NCI-H748 treated with DMSO at 0.1 percent for 48 hours (cell line): Measurements from ENCODE around the gene ANKRD34C.

Source experiments
- DNase-seq: peaks from one replicate; lab custom pipeline; 2025; lab: John Stamatoyannopoulos, UW

ANKRD34C gene

DNA sequence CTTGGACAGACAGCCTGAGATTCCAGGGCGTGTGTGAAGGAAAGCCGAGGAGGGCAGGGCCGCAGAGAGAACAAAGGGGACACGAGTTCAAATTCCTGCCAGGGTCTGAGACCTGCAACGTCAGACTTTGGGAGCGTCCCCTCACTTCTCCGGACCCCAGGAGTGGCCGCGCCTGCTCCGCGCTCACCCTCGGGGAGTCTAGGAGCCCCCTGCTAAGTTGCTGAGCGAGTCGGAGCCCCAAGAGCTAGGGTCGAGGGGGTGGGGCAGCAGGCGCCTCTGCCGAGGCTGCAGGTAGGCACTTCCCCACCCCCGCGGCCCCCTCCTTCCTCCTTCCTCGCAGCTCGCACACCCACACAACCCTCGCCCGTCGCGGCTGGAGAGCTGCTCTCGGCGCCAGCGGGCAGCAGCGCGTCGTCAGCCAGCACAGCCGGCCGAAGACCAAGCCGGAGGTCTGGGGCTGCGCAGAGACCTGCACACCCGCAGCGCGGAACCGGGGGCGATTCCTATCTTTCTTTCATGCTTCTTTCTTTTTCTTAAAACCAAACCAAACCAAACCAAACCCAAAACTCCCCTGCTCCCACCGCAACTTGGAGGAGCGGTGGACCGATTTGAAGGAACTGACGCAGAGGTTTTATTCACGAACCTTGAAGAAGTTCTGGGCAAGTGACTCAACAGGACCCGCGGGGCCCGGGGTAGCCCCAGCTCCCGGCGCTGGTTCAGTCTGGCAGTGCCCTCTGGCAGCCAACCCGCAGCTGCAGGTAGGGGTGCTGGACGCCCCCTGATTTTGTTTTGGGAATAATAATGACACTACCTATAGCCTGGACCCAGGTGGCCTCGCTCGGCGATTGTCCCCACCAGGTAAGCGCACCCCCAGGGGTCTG is at the start of gene ANKRD34C:
Gene ANKRD34C, plus strand, starts transcription at position 352 of the 881 bp plus-strand sequence. CDS start 10,563 bp downstream, outside the sequence.
- no peak for DNase-seq

DNA sequence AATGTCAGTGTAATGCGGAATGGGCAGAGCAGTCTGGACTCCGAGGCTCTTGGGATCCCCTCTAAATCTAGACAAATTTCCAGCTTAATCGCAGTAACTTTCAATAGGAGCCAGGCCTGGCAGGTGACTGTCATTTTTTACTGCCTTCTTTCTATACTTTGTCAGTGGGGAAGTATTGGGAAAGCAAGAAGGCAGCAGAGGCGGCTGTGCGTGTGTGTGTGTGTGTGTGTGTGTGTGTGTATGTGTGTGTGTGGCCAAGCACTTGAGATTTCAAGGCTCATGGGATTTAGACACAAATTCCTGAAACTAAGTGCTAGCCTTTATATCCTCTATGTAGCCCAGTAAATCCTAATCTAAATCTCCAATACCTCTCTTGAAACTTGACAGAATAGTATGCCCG is 49.3 kb upstream of the ANKRD34C start:
- DNase-seq: no peak

DNA sequence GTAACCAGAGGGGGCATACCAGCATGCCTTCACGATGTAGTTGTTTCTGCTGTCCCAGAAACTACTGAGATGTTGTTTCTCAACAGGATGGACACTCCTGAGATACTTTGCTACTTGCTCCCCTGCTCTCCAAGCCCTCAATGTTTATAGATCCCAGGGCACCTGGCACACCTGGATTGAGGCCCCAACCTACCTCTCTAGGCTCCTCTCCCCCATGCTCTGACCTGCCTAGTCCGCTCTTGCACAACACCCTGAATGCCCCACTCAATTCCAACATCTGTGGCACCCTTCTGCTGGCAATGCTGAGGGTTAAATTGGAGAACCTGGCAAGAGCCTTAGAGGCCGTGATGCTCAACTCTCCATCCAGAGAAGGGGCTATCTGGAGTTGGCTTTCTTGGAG is 42.5 kb upstream of the ANKRD34C start:
- no peak for DNase-seq

DNA sequence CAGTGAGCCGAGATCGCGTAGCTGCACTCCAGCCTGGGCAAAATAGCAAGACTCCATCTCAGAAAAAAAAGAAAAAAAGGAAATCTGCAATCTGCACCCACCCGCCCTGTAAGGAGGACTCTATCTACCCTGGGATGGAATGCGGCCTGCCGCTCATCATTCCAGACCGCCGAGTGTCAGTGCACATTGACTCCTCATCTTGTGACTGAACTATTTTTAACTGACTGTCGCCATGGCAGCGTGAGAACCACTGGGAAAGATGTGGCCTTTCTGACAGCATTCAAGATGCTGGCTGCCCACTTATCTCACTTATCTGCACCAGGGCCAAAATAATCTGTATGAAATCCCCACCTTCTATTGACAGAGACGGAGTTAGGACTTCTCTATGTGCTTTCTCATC is 38.8 kb upstream of the ANKRD34C start:
- DNase-seq: no peak

DNA sequence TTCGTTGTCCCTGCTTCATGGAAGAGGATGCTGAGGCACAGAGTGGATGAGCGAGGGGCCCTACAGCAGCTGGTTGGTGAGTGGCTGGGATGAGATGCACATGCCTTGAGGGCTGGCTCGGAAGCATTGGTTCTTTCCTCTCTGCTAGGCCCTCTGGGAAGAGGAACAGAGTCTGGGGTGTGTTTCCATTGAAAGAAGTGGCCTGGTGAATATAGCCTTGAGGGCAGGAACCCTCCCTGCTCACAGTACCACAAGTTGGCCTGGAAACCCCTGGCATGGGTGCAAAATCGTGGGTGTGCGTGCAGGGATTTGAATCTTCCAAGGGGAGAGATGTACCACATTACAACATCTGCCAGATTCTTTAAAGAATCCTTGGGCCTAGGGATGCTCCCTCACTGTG is 37.6 kb upstream of the ANKRD34C start:
- no peak for DNase-seq

DNA sequence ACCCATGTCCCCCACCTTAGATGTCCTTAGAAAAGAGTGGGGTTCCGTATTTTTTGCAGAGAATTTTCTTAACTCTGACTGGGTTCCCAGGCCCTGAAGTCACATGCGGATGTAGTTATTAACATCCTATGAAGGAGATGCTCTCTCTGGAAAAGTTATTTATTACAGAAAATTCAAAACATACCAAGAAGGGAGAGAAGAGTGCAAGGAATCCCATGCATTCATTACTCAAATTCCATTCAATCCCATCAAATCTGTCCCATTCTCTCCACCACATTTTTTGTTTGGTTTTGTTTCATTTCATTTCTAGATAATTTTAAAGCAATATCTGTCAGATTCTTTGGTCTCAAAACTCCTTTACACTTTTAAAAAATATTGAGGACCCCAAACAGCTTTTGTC is 34.3 kb upstream of the ANKRD34C start:
- no peak for DNase-seq

DNA sequence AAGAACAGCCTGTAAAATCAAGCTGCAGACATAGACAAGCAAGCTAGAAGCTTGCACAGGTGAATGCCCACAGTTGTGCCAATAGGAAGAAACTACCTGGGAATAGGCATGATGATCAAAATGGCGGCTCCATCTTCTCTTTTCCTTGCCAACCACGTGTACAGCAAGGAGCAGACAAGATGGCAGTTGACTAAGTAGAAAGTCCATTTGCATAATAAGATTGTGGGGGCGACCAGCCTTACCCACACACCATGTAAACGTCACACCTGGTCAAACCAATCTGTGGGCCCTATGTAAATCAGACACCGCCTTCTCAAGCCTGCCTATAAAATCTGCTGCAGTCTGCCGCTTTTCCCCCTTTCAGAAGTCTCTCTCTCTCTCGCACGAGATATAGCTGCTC is 25.1 kb upstream of the ANKRD34C start:
- DNase-seq: no peak

DNA sequence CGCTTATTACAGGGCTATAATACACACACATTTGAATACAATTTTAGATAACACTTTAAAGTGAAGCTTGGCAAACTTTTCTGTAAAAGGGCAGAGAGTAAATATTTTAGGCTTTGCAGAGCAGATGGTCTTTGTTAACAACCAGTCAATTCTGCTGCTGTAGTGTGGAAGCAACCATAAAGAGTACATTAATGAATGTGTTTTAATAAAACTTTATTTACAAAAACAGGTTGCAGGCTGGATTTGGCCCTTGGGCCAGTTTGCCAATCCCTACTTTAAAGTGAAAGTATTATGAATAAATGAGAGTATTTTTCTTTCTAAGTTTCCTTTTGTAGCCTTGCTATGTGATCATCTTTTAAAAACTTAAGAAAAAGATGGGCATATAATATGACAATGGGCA is 20.7 kb upstream of the ANKRD34C start:
- DNase-seq: no peak

DNA sequence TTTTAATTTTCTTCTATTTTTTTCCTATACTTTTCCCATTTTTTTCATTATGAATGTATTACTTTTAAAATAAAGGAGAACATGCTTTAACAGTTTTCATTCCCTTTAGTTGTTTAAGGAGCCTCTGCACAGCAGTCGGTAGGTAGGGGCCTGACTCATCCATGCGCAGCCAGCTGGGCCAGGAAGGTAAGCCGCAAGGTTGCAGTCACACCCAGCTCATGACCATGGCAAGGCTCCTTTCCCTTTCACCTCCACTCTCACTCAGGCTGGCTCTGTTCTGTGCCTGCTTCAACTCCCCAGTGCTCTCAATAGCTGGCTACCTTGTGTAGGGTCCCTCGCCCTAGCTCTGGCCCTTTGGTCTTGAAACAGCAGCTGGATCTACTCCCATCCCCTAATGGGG is 17.4 kb upstream of the ANKRD34C start:
- DNase-seq: no peak

DNA sequence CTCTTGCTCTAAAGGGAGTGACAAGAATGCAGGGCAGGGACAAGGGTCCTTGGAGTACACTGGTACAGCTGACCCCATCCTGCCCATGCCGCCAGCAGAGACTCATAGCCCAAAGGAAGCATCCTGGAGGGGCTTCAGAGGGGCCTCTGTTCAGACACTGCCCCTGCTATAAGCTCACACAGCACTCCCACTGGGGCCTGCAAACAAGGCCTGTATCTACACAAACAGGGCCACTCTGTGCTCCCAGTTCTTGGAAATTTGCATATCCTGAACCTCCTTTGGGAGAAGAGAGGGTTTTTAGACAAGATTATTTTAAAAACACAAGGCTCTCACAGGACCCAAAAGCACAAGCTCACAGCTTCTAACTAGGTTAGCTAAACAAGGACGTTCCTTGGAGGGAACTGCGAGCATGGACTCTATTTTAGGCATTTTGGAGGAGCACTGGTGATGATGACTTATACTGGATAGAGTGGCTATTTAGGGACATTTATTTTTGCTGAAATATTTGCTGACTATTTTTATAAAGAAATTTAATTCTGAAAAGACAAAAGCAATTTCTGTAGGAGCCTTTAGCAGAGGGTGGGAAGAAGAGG is 16.4 kb upstream of the ANKRD34C start:
- DNase-seq: no peak

DNA sequence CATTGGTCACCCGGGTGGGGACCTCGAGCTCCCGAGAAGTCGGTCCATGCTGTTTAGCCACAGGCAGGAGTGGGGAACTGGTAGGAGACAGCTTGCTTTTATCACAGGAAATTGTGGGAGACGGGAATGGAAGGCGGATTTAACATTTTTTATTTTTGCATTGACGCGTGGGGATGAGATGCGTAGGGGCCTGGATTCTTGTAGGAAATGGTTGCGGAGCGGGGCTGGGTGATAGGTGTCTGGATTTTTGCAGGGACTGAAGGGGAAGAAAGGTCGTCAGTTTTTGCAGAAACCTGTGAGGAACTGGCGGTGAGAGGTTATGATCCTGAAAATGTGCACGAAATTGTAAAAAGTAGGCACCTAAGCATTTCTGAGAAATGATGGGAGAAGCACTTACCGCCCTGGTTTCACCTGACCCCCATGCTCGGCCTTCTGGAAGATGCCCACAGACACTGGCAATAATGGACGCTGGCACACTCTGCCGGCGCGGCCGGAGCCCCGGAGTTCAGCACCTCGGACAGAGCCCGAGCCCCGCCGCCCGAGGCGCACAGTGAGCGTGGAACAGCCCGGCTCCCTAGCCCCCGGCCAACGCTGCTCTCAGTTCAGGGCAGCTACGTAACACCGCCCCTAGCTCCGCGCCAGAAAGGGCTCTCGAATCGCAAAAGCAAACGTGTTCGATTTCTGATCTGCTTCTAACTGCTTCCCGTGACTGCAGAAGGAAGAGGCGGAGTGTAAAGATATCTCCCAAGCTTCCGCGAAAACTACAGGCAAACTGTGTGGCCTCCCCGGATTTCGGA is 928 bp downstream of the ANKRD34C start:
- DNase-seq: no peak

DNA sequence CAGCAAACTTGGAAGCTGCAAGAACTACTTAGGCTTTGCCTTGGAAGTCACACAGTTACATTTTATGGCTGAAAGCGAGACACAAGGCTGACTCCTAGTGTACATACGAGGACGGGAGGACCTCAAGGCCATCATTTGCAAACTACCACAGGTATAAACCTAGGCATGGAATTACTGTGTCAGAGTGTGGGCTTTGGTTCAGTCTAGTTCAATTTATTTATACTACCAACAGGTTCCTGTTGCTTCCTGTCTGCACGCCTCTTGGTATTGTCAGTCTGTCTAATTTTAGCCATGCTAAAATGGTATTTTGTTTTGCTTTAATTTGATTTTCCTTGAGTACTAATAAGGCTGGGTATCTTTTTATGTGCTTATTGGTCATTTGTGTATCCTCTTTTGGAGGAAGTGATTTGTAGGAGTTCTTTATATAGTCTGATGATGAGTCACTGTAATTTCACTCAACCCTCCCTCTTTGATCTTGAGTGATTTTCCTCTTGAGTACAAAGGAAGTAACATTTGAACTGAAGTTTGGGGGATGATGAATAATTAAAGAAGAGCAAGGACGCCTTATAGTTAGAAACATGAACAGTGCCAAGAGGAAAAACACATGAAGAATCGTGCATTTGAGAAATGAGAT is 8.2 kb downstream of the ANKRD34C start:
- DNase-seq: no peak

DNA sequence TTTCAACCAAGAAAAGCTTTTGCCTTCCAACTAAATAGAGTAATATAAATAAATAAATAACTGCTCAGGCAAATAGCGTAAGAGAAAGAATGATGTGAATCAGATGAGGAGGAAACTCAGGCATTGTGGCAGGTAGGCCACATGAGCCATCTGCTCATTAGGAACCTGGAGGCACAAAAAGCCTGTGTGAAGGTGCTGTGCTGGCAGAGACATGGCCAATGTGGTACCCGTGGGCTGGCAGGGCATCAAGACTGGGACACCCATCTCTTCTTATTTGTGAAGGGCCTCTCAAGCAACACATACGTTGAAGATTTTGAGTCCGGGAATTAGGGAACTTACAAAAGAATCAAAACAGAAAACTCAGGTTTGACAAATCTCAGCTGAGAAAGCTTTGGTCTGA is 9.5 kb downstream of the ANKRD34C start:
- DNase-seq: no peak

DNA sequence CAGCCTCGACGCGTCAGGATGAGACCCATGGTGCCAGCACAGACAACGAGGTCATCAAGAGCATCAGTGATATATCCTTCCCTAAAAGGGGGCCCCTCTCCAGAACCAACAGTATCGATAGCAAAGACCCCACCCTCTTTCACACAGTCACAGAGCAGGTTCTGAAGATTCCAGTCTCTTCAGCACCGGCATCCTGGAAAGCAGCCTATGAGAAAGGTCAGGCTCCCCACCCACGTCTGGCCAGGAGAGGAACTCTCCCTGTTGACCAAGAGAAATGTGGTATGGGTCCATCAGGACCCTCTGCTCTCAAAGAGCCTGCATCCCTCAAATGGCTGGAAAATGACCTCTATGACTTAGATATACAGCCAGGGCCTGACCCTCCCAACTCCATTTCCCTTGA is 11.6 kb downstream of the ANKRD34C start:
- no peak for DNase-seq

DNA sequence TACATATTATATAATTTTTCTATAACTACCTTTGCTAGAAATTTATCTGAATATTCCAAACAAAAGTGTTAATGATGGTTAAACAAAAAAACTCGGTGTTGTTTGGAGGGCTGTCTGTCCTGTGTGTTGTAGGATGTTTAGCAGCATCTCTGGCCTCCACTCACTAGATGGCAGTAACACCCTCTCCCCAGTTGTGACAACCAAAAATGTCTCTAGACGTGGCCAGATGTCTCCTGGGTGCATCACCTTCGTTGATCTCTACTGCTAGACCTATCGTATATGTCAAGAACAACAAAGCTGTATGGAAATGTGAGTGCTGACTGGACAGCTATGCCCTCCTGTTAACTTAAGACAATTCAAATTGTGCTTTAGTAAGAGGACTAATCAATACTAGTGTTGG is 14.1 kb downstream of the ANKRD34C start:
- no peak for DNase-seq

DNA sequence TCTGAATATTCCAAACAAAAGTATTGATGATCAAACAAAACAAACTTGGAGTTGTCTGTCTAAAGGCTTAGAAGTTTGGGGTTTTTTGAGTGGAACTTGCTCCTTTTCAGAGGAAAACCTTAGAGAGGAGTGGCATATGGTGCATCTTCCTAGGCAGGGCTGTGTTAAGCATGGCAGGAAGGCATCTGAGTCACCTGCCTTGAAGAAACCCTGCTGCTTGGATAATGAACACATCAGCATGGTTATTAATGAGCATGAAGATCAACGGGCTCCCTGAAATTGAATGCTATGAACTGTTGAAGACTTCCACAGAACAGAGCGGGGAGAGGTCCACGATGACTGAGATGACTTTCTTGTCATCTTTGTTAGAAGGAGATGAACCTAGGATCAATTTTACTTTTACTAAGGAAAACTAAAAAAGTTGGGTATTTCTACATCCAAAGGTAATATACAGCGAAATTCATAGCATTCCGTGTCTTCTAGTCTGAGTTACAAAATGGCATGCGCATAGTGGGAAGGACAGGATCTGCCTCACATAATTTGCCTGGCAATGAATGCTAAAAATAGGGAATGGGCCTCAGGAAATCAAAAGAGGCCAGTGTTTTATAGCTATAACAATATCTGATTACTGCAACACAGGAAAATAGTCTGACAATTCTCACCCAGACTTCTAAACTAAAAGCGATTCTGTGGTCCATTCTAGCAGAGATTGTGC is 16.8 kb downstream of the ANKRD34C start:
- DNase-seq: no peak

DNA sequence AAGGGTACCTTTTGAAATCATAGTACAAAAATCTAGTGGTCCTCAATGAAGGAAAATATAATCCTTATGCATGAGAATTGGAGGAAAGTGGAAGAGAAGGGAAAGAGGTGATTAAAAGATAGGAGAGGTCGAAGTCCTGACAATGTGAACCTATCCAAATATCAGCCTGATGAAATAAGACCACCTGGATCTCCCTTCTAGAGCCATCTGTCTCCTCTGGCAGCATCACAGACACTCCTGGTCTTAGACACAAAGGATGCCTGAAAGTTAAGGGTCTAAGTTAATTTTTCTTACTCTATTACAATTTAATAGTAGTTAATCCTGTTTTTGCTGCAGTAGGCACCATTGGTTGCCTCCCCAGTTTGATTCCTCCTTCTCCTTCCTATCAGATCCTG is 17.3 kb downstream of the ANKRD34C start:
- DNase-seq: no peak

DNA sequence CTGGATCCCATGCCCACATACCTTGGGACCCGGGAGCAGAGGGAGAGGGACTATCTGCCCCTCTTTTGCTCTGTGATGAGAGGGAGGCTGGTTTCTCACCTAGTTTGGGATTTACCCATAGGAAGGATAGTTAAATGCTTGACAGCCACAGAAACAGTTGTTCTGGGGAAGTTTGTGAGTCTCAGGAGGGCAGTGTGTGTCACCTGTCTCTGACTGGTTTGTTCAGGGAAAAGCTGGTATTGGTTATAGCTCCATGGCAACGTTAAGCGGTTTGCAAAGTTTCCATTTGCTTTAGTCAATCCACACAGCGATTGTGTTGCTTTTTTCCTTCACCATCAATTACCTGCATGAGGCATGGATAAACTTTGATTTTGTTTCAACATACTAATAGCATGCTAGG is 24.7 kb downstream of the ANKRD34C start:
- DNase-seq: no peak

DNA sequence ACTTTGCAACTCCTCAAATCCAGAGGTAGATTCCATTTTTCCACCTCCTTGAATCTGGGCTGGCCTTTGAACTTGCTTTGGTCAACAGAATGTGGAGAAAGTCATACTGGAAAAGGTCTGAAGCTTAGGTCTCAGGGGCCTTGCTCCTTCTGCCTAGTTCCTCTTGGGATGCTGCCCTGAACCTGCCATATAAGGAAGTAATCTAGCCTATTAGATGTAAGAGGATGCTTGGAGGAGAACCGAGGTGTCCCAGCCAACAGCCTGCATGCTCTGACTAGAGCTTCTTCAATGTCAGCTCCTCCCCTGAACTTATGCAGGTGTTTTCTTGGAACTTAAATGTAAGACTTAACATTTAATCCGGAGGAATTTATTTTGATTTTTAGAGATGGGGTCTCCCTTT is 26.4 kb downstream of the ANKRD34C start:
- no peak for DNase-seq

DNA sequence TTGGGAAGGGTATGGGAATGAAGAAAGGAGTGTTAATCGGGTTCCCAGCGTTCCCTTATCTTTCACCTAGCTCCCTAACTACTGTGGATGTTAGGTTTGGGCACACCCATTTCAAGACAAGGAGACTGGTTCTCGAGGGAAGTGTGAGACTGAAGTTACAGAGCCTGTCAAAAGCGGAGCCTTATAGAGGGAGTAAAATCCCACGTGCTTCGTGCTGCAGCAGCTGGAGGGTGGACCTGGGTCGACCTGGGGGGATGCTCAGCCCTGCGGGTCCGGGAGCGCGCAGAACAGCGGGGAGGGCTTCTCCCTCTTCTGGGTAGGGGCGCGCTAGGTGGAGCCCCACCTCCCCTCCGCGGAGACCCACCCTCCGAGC is 28.1 kb downstream of the ANKRD34C start:
- DNase-seq: no peak

DNA sequence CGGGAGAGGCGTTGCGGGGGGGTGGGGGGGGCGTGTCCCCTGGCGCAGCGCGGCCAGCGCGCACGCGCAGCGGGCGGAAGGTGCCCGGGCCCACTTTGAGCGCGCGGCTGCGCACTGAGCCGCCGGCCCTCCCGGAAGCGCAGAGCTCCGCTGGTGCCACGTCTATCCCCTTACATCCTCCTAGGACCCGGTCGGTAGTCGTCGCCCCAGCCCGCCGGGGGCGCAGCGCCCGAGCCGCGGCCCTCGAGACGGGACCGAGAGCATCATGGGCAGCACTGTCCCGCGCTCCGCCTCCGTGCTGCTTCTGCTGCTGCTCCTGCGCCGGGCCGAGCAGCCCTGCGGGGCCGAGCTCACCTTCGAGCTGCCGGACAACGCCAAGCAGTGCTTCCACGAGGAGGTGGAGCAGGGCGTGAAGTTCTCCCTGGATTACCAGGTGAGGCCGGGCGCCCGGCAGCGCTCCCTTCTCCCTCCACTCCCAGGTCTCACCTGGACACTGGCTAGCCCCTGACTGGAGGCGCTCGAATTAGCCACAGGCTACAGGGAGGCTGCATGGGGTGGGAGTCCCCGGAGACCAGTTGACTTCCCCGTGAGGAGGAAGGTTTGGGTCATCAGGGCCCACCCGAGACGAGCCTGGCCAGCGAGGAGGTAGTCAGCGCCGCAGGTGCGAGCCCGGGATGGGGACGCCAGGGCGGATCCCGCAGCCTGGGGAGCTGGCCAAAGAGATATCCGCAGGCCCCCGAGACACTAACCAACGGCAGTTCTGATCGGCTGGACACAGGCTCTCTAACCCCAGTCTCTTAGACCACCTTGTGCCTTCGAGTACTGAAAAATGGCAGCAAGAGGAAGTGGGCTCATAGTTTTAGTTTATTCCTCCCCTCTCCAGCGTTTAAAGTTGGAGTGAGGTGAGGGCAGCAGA is 28.7 kb downstream of the ANKRD34C start, which contains the start of gene TMED3:
Gene TMED3, plus strand, starts transcription at position 128 of the 916 bp plus-strand sequence. Its CDS starts 138 bp downstream, at position 266.
- peak; percentile 67 for DNase-seq
